ENCODE results near the gene DMRT3. TPM values are rescaled to one million over a fixed set of nuclear protein-coding genes. Genes with fewer than 3 reads are reported as not detected.
"Not testable (repeated sequence)": the region's sequence is repeated elsewhere in the genome, so short reads cannot be mapped to it uniquely, and the experiment has no call there.

Gene DMRT3
- polyA plus RNA-seq, 3 donors, result 1.2 to 2.6 (median 2.2) TPM

GRCh38 chr9:998299-999110 lies 22.1 kb downstream of the DMRT3 start:
- DNase-seq, result not testable (repeated sequence)

- no peak for DNase-seq
Observed at GRCh38 chr9:1001838-1002237, 25.4 kb downstream of the DMRT3 start.

GRCh38 chr9:1002678-1003077 lies 26.2 kb downstream of the DMRT3 start:
- no peak for DNase-seq

- peak; percentile 46 for DNase-seq
Observed at GRCh38 chr9:1005043-1005667, 28.7 kb downstream of the DMRT3 start.

GRCh38 chr9:1007312-1007711 lies 30.9 kb downstream of the DMRT3 start:
- no peak for DNase-seq

GRCh38 chr9:1008216-1008615 lies 31.8 kb downstream of the DMRT3 start:
- no peak for DNase-seq

GRCh38 chr9:1009101-1009707 lies 32.7 kb downstream of the DMRT3 start:
- DNase-seq, result peak; percentile 70

GRCh38 chr9:1013021-1013420 lies 36.6 kb downstream of the DMRT3 start:
- no peak for DNase-seq

GRCh38 chr9:1014225-1014624 lies 37.8 kb downstream of the DMRT3 start:
- DNase-seq, result no peak

- no peak for DNase-seq
Observed at GRCh38 chr9:1014640-1015039, 38.2 kb downstream of the DMRT3 start.

GRCh38 chr9:1018121-1018520 lies 41.7 kb downstream of the DMRT3 start:
- no peak for DNase-seq

GRCh38 chr9:1024112-1024511 lies 47.7 kb downstream of the DMRT3 start:
- DNase-seq, result no peak

GRCh38 chr9:1025131-1025530 lies 48.7 kb downstream of the DMRT3 start:
- DNase-seq, result no peak

GRCh38 chr9:1026219-1026618 lies 49.8 kb downstream of the DMRT3 start:
- DNase-seq, result no peak

- DNase-seq, result no peak
Observed at GRCh38 chr9:1028501-1029190, 52.2 kb downstream of the DMRT3 start.

- peak; percentile 87 for DNase-seq
Observed at GRCh38 chr9:1031951-1032601, 55.6 kb downstream of the DMRT3 start.

- DNase-seq, result no peak
Observed at GRCh38 chr9:1034271-1034670, 57.8 kb downstream of the DMRT3 start.

GRCh38 chr9:1039589-1039988 lies 63.1 kb downstream of the DMRT3 start:
- no peak for DNase-seq
